Testis (tissue), 2 donors: ENCODE data around the gene RPRML.

Experiments
- CTCF ChIP-seq, 3 experiments: fragments of 450-650 bp in 2 of 3; fragments of 200-600 bp in 1 of 3; sonication (generic) in 1 of 3; IDR thresholded peaks; one replicate each; pipeline ENCODE4 v1.5.1; 2016 to 2019; ENCODE audit warnings: antibody characterized with exemption in 3 of 3, mild to moderate bottlenecking in 2 of 3, moderate library complexity in 1 of 3
- POLR2A ChIP-seq: fragments of 450-650 bp; IDR thresholded peaks from one replicate; pipeline ENCODE4 v1.6.1; 2017; ENCODE audit warnings: antibody characterized with exemption, mild to moderate bottlenecking, moderate library complexity

DNA sequence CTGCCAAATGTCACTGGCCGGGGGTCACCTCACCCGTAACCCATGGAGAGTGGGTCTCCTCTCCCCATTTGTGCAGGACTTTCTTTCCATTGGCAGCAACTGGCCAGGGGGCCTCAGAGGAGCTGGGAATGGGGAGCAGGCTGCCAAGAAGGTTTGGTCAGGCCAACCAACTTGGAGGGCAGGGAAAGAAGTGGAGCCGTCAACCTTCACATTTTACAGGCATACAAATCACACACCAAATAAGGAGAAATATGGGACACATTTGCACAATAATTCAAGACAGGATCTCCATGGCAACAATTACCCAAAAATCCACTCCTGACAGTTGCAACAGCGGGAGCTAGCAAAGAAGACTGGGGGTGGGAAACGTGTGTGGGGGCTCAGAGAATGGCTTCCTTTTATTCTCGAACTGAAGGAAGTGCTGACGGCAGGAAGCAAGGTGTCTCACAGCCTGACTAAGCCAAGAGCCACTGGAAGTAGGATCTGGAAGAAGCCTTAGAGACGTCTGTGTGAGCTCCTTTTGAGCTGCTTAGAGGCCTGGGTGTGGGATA, 20.9 kb downstream of the RPRML start:
- TF ChIP-seq CTCF (IDR thresholded peaks at IDR 0.05) (no peak), POLR2A (no peak)
